Measurements from ENCODE around the gene ICAM5. TPM values are rescaled to one million over a fixed set of nuclear protein-coding genes. Genes with fewer than 3 reads are reported as not detected.

Gene ICAM5
- total RNA-seq, 1 experiment from 2014 or later, result 8.0 TPM

DNA sequence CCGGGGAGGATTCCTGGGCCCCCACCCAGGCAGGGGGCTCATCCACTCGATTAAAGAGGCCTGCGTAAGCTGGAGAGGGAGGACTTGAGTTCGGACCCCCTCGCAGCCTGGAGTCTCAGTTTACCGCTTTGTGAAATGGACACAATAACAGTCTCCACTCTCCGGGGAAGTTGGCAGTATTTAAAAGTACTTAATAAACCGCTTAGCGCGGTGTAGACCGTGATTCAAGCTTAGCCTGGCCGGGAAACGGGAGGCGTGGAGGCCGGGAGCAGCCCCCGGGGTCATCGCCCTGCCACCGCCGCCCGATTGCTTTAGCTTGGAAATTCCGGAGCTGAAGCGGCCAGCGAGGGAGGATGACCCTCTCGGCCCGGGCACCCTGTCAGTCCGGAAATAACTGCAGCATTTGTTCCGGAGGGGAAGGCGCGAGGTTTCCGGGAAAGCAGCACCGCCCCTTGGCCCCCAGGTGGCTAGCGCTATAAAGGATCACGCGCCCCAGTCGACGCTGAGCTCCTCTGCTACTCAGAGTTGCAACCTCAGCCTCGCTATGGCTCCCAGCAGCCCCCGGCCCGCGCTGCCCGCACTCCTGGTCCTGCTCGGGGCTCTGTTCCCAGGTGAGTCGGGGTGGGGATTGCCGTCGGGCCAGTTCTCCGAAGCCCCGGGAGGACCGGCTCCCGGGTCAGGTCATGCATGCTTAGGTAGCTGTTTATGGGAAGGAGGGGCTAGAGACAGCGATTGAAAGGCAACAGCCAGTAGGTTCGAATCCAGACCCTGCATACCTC is 18.9 kb upstream of the ICAM5 start, which contains the start of gene ICAM1 (continued):
- TF ChIP-seq RELA (CRISPR knock-in tag; IDR thresholded peaks at IDR 0.05; ENCODE audit: borderline replicate concordance) (peak; percentile 67; the same call in 1 of the 2 replicates), E2F5 (CRISPR knock-in tag; IDR thresholded peaks at IDR 0.05) (no peak), SMAD4 (CRISPR knock-in tag; IDR thresholded peaks at IDR 0.05) (no peak), MAX (CRISPR knock-in tag; IDR thresholded peaks at IDR 0.05) (peak; percentile 94), ZNF396 (CRISPR knock-in tag; IDR thresholded peaks at IDR 0.05; ENCODE audit: borderline replicate concordance) (no peak), ELF4 (CRISPR knock-in tag; IDR thresholded peaks at IDR 0.05; ENCODE audit: low read depth) (no peak), FOXP1 (CRISPR knock-in tag; IDR thresholded peaks at IDR 0.05; ENCODE audit: borderline replicate concordance) (peak; percentile 83; the same call in 1 of the 2 replicates), SMAD3 (CRISPR knock-in tag; IDR thresholded peaks at IDR 0.05; ENCODE audit: borderline replicate concordance) (no peak), SOX15 (CRISPR knock-in tag; IDR thresholded peaks at IDR 0.05) (no peak), MXD4 (CRISPR knock-in tag; IDR thresholded peaks at IDR 0.05; ENCODE audit: borderline replicate concordance) (no peak), MYBL2 (CRISPR knock-in tag; IDR thresholded peaks at IDR 0.05) (peak; percentile 93; the same call in 1 of the 2 replicates)
- TF ChIP-seq, protein P1, sequence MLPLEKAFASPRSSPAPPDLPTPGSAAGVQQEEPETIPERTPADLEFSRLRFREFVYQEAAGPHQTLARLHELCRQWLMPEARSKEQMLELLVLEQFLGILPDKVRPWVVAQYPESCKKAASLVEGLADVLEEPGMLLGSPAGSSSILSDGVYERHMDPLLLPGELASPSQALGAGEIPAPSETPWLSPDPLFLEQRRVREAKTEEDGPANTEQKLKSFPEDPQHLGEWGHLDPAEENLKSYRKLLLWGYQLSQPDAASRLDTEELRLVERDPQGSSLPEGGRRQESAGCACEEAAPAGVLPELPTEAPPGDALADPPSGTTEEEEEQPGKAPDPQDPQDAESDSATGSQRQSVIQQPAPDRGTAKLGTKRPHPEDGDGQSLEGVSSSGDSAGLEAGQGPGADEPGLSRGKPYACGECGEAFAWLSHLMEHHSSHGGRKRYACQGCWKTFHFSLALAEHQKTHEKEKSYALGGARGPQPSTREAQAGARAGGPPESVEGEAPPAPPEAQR (CRISPR knock-in tag; IDR thresholded peaks at IDR 0.05), result no peak
- TF ChIP-seq, protein P2, sequence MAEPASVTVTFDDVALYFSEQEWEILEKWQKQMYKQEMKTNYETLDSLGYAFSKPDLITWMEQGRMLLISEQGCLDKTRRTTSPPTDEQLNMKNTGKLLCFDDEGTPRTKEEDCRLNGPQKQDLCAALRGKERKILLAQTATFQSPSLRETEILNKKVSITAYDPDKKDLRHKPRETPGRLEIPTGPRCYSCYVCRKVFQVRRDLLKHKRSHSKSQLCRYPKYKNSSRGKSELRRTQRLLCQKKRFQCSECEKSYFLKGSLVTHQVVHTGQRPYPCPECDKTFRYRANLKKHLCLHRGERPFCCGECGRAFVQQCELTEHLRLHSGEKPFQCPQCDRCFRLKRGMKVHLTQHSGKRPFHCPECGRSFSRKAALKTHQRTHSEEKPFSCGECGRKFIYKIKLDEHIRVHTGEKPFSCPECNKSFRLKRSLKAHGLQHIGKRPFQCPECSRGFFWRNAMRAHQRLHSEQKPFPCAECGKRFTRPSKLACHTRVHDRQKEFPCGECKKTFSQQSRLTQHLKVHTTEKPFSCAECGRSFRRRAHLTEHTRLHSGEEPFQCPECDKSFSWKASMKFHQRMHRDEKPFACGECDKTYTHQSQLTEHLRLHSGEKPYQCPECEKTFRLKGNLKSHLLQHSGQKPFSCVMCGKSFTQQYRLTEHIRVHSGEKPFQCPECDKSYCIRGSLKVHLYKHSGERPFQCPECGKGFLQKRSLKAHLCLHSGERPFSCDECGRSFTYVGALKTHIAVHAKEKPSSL (CRISPR knock-in tag; conservative IDR thresholded peaks at IDR 0.05), result no peak
- TF ChIP-seq, protein P3, sequence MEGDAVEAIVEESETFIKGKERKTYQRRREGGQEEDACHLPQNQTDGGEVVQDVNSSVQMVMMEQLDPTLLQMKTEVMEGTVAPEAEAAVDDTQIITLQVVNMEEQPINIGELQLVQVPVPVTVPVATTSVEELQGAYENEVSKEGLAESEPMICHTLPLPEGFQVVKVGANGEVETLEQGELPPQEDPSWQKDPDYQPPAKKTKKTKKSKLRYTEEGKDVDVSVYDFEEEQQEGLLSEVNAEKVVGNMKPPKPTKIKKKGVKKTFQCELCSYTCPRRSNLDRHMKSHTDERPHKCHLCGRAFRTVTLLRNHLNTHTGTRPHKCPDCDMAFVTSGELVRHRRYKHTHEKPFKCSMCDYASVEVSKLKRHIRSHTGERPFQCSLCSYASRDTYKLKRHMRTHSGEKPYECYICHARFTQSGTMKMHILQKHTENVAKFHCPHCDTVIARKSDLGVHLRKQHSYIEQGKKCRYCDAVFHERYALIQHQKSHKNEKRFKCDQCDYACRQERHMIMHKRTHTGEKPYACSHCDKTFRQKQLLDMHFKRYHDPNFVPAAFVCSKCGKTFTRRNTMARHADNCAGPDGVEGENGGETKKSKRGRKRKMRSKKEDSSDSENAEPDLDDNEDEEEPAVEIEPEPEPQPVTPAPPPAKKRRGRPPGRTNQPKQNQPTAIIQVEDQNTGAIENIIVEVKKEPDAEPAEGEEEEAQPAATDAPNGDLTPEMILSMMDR (IDR thresholded peaks at IDR 0.05), result no peak
- TF ChIP-seq, protein P4, sequence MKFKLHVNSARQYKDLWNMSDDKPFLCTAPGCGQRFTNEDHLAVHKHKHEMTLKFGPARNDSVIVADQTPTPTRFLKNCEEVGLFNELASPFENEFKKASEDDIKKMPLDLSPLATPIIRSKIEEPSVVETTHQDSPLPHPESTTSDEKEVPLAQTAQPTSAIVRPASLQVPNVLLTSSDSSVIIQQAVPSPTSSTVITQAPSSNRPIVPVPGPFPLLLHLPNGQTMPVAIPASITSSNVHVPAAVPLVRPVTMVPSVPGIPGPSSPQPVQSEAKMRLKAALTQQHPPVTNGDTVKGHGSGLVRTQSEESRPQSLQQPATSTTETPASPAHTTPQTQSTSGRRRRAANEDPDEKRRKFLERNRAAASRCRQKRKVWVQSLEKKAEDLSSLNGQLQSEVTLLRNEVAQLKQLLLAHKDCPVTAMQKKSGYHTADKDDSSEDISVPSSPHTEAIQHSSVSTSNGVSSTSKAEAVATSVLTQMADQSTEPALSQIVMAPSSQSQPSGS (CRISPR knock-in tag; IDR thresholded peaks at IDR 0.05; ENCODE audit: borderline replicate concordance, low read depth), result 0 out of 2 replicates have a peak, but pooled peaks have one; percentile 25

DNA sequence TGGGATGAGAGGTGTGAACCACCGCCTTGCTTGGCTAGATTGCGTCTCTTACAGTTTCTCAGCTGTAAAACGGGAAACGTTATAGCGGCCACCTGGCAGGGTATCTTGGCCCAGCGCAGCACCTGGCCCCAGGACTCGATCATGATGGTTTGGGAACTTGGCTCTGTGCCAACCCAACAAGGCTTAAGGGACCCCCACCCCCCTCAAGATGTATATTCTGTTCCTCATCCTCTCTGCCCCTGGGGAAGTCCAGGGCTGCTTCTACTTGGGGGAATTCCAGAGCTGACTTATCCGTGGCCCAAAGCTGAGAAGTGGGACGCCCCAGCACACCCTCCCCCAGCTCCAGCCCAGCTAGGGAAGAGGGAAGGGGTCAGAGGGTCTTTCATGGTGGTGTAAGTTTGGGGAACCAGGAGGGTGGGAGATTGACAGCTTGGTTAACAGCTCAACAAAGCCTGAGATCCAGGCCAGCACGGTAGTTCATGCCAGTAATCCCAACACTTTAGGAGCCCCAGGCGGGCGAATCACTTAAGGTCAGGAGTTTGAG is 18.1 kb upstream of the ICAM5 start:
- Mint-ChIP-seq H3K4me1 (0 out of 2 replicates have a peak, but pooled peaks cover 4% of the 10 kb centered on the region), H3K27ac (no peak overlapping the region), H3K9me3 (no peaks in the 10 kb centered on the region), H3K4me3 (peak overlapping the region; percentile 68), H3K36me3 (no peaks in the 10 kb centered on the region), H3K27me3 (ENCODE audit: low read depth) (peaks cover 49% of the 10 kb centered on the region)
- ChIA-PET POLR2A (interaction anchor here (0.6 to 2.5 kb wide), 9 partner anchors 13 to 117 kb away, joined by 3 to 12 read pairs (median 8); partner anchors contain the start of genes ICAM4, ICAM5 and TYK2), CTCF (interaction anchor here (0.8 to 6.1 kb wide), 28 partner anchors 8 to 587 kb away, joined by 3 to 180 read pairs (median 7); partner anchors contain the start of genes CDC37, DNM2, DNMT1 and FDX2)
- TF ChIP-seq TEAD1 (CRISPR knock-in tag; IDR thresholded peaks at IDR 0.05), result no peak
- no peak for DNase-seq (ENCODE audit: low spot score)
- no peak for ATAC-seq

Measured in WTC11 (cell line).